Stimulated activated CD8-positive, alpha-beta memory T cell treated with anti-CD3 and anti-CD28 coated beads, Interleukin-15, amount 100 ng/mL, for 1 hour (primary cell): ENCODE measurements around the gene UGT1A7.
"Not testable (repeated sequence)": the region's sequence is repeated elsewhere in the genome, so short reads cannot be mapped to it uniquely, and the experiment has no call there.

Source experiments
- DNase-seq: peaks from one replicate; pipeline ENCODE4 v3.0.0-alpha.2; 2020; ENCODE audit warnings: low read depth

The UGT1A7 gene

DNA sequence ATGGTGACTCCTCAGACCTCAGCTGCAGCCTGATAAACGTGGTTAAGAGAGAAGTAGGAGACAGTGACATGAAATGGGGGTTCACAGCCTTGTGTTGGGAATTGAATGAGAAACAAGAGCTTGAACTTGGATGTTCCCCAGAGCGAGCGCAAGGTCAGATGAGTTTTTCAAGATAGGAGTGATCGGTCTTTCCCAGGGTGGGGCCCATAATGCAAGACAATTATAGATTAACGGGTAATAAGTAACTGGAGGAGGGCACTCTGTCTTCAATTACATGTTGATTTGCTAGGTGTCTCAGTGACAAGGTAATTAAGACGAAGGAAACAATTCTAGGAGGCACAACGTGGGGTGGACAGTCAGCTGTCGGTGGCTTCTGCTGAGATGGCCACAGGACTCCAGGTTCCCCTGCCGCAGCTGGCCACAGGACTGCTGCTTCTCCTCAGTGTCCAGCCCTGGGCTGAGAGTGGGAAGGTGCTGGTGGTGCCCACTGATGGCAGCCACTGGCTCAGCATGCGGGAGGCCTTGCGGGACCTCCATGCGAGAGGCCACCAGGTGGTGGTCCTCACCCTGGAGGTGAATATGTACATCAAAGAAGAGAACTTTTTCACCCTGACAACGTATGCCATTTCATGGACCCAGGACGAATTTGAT is 31.0 kb downstream of the UGT1A7 start, which contains the start of gene UGT1A5:
Gene UGT1A5, plus strand, starts transcription at position 297 of the 651 bp plus-strand sequence. Its CDS starts 85 bp downstream, at position 382.
- DNase-seq: no peak

DNA sequence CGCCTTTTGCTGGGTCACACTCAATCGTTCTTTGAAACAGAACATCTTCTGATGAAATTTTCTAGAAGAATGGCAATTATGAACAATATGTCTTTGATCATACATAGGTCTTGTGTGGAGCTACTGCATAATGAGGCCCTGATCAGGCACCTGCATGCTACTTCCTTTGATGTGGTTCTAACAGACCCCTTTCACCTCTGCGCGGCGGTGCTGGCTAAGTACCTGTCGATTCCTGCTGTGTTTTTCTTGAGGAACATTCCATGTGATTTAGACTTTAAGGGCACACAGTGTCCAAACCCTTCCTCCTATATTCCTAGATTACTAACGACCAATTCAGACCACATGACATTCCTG is 31.5 kb downstream of the UGT1A7 start:
- no peak for DNase-seq

DNA sequence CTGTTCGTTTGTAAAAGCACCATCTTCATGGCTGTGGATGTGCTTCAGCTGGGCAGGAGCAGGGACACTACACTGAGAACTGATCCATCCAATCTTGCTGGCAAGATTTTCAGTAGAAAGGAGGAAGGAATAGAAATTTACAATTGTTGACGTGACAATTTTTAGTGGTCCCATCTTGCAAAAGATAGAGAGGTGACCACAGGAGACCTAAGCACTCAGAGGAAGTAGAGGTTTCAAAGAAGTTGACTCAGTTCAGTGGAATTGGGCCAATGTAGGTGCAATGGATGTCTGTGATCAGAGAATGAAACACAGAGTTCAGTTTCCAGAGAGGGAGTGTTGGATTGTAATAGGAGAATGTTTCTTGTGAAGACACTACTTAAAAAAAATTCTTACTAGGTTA is 32.4 kb downstream of the UGT1A7 start:
- no peak for DNase-seq

DNA sequence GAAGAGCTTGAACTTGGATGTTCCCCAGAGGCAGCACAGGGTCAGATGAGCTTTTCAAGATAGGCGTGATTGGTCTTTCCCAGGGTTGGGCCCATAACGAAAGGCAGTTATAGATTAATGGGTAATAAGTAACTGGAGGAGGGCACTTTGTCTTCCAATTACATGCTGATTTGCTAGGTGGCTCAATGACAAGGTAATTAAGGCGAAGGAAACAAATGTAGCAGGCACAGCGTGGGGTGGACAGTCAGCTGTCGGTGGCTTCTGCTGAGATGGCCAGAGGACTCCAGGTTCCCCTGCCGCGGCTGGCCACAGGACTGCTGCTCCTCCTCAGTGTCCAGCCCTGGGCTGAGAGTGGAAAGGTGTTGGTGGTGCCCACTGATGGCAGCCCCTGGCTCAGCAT is 36.9 kb downstream of the UGT1A7 start, which contains the start of gene UGT1A4:
Gene UGT1A4, plus strand, starts transcription at position 185 of the 400 bp plus-strand sequence. Its CDS starts 85 bp downstream, at position 270.
- DNase-seq: no peak

DNA sequence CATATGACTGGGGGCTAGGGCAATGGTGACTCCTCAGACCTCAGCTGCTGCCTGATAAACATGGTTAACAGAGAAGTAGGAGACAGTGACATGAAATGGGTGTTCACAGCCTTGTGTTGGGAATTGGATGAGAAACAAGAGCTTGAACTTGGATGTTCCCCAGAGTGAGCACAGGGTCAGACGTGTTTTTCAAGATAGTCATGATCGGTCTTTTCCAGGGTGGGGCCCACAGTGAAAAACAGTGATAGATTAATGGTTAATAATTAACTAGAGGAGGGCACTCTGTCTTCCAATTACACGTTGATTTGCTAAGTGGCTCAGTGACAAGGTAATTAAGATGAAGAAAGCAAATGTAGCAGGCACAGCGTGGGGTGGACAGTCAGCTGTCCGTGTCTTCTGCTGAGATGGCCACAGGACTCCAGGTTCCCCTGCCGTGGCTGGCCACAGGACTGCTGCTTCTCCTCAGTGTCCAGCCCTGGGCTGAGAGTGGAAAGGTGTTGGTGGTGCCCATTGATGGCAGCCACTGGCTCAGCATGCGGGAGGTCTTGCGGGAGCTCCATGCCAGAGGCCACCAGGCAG is 47.1 kb downstream of the UGT1A7 start, which contains the start of gene UGT1A3:
Gene UGT1A3, plus strand, starts transcription at position 320 of the 579 bp plus-strand sequence. Its CDS starts 85 bp downstream, at position 405.
- DNase-seq: no peak

DNA sequence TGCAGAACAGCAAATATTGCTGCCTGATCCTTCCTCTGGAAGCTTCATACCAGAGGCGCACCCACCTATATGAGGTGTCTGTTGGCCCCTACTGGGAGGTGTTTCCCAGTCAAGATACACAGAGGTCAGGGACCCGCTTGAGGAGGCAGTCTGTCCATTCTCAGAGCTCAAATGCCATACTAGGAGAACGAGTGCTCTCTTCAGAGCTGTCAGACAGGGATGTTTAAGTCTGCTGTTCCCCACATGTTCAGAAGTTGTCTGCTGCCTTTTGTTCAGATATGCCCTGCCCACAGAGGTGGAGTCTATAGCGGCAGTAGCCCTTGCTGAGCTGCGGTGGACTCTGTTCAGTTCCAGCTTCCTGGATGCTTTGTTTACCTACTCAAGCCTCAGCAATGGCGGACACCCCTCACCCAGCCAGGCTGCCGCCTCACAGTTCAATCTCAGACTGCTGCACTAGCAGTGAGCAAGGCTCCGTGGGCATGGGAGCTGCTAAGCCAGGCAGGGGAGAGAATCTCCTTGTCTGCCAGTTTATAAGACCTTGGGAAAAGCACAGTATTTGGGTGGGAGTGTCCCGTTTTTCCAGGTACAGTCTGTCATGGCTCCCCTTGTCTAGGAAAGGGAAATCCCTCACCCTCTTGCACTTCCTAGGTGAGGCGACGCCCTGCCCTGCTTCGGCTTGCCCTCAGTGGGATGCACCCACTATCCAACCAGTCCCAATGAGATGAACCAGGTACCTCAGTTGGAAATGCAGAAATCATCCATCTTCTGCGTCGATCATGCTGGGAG is 55.4 kb downstream of the UGT1A7 start:
- DNase-seq: not testable (repeated sequence)

DNA sequence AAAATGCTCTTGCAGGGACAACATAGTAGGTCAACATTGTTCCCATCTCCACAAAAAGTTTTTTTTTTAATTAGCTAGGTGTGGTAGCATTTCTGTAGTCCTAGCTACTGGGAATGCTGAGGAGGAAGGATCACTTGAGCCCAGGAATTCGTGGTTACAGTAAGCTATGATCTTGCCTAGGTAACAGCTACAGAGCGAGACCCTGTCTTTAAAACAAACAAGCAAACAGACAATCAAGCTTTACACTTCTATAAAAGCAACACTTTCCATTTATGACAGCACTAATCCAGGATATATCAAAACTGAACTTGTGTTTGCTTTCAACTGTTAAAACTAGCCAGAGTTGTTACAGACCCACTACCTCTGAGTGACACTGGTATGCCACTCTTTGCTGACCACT is 59.2 kb downstream of the UGT1A7 start:
- no peak for DNase-seq

DNA sequence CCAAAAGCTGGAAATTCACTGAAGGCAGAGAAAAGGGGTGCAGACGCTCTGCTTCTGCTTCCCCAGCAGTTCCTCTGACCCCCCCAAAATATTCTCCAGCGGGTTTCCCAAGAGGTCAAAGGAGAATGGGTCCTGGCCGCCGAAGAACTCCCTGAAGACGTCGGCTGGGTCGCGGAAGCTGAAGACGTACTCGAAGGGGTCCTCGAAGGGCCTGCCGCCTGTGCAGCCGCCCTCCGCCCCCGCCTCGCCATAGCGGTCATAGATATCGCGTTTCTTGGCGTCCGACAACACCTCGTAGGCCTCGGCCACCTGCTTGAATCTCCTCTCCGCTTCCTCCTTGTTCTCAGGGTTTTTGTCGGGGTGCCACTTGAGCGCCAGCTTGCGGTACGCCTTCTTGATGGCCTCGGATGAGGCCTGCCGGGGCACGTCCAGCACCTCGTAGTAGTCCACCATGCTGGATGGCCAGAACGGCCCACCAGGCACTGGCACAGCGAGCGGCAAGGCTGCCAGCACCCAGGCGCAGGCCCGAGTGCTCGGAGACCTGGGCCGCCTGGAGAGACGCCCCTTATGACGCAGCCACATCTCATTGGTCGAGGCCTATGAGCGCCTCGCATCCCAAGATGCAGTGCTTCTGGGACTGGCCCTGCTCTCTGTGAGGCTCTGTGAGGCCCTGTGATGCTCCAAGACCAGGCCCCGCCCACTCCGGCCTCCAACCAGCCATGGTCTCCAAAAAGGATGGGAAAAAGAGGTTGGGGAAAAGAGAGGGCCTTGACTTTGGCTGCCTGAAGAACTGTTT is 62.0 kb downstream of the UGT1A7 start:
- DNase-seq: no peak

DNA sequence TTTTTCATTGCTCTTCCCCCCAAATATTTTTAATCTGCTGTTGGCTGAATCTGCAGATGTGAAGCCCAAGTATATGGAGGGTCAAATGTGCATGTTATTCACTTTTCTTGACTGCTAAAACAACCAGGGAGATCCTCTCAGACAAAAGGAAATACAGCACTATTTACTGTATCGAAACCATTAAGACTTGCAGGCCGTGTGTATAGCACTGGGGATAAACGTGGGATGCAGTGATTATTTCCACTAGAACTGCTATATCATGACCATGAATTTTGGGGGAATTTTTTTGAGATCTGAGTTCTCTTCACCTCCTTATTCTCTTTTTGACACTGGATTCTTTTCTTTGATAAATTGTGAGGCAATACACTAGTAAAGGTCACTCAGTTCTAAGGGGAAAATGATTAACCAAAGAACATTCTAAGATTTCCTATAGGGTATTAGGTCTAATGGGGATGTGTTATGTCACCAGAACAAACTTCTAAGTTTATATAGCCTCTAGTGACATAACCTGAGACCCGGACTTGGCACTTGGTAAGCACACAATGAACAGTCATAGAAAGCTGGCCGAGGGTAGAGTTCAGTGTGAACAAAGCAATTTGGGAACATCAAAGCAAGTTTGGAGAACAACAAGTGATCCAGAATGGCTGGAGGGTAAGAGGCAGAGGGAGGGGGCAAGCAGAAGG is 63.5 kb downstream of the UGT1A7 start:
- DNase-seq: no peak

DNA sequence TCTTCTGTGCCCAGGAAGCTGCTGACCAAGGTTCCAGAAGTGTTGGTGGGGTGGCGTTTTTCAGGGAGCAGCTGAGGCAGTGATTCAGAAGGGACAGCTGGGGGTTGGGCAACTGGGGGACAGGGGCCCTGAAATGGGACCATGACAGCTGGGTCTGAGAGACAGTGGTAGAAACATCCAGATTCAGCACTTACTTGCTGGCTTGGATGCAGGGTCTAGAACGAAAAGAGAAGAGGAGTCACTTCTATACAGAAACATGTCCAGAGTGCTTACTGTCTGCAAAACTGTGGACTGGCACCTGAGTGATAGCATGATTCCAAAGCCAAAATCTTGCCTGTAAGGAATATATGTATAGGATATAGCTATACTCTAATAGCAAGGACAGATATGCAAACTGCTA is 64.1 kb downstream of the UGT1A7 start:
- not testable (repeated sequence) for DNase-seq

DNA sequence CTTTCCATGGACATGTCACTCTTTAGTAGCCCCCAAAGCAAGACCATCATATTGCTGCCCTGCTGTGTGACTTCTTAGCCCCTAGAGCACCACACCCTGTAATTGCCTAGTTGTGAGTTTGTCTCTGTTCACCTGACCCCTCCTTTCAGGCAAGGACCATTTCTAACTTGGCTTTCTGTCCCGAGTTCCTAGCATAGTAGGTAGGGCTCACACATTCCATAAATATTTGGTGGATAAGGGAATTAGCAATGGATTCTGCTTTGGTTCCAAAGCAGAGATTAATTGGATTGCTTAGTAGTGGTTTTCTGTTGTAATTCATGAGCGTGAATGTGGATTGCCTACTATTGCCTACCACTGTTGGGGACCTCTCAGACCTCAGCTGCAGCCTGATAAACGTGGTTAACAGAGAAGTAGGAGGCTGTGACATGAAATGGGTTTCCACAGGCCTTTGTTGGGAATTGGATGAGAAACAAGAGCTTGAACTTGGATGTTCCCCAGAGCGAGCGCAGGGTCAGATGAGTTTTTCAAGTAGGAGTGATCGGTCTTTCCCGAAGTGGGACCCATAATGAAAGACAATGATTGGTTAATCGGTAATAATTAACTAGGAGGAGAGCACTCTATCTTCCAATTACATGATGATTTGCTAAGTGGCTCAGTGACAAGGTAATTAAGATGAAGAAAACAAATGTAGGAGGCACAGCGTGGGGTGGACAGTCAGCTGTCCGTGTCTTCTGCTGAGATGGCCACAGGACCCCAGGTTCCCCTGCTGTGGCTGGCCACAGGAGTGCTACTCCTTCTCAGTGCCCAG is 65.0 kb downstream of the UGT1A7 start:
- no peak for DNase-seq

DNA sequence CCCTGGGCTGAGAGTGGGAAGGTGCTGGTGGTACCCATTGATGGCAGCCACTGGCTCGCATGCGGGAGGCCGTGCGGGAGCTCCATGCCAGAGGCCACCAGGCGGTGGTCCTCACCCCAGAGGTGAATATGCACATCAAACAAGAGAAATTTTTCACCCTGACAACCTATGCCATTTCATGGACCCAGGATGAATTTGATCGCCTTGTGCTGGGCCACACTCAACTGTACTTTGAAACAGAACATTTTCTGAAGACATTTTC is 65.5 kb downstream of the UGT1A7 start:
- DNase-seq: no peak

DNA sequence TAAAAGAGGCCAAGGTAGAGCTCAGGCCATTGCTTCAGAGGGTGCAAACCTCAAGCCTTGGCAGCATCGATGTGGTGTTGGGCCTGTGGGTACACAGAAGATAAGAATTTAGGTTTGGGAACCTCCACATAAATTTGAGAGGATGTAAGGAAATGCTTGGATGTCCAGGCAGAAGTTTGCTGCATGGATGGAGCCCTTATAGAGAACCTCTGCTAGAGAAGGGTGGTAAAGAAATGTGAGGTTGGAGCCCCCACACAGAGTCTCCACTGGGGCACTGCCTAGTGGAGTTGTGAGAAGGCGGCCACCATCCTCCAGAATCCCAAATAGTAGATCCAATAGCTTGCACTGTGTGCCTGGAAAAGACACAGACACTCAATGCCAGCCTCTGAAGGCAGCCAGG is 69.0 kb downstream of the UGT1A7 start:
- DNase-seq: not testable (repeated sequence)

DNA sequence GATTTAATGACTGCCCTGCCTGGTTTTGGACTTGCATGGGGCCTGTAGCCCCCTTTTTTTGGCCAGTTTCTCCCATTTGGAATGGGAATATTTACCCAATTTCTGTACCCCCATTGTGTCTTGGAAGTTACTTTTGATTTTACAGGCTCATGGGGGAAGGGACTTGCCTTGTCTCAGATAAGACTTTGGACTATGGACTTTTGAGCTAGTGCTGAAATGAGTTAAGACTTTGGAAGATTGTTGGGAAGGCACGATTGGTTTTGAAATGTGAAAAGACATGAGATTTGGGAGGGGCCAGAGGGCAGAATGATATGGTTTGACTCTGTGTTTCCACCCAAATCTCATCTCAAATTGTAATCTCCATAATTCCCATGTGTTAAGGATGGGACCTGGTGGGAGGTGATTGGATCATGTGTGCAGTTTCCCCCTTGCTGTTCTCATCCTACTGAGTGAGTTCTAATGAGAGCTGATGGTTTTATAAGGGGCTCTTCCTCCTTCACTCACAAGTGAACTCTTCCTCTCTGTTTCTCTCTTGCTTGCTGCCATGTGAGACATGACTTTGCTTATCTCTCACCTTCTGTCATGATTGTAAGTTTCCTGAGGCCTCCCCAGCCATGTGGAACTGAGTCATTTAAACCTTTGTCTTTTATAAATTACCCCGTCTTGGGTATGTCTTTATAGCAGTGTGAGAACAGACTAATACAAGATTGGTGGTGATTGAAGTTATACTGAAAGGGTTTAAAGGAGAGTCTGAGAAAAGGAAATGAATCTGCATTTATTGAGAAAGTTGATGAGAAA is 69.7 kb downstream of the UGT1A7 start:
- DNase-seq: not testable (repeated sequence)

DNA sequence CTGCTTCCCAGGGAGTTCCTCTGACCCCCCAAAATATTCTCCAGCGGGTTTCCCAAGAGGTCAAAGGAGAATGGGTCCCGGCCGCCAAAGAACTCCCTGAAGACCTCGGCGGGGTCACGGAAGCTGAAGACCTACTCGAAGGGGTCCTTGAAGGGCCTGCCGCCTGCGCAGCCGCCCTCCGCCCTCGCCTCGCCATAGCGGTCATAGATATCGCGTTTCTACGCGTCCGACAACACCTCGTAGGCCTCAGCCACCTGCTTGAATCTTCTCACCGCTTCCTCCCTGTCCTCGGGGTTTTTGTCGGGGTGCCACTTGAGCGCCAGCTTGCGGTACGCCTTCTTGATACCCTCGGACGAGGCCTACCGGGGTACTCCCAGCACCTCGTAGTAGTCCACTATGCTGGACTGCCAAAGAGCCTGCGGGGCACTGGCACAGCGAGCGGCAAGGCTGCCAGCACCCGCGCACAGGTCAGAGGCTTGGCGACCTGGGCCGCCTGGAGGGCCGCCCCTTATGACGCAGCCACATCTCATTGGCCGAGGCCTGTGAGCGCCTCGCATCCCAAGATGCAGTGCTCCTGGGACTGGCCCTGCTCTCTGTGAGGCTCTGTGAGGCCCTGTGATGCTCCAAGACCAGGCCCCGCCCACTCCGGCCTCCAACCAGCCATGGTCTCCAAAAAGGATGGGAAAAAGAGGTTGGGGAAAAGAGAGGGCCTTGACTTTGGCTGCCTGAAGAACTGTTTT is 73.3 kb downstream of the UGT1A7 start:
- DNase-seq: no peak

DNA sequence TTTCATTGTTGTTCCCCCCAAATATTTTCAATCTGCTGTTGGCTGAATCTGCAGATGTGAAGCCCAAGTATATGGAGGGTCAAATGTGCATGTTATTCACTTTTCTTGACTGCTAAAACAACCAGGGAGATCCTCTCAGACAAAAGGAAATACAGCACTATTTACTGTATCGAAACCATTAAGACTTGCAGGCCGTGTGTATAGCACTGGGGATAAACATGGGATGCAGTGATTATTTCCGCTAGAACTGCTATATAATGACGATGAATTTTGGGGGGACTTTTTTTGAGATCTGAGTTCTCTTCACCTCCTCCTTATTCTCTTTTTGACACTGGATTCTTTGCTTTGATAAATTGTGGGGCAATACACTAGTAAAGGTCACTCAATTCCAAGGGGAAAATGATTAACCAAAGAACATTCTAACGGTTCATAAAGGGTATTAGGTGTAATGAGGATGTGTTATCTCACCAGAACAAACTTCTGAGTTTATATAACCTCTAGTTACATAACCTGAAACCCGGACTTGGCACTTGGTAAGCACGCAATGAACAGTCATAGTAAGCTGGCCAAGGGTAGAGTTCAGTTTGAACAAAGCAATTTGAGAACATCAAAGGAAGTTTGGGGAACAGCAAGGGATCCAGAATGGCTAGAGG is 74.9 kb downstream of the UGT1A7 start:
- no peak for DNase-seq

DNA sequence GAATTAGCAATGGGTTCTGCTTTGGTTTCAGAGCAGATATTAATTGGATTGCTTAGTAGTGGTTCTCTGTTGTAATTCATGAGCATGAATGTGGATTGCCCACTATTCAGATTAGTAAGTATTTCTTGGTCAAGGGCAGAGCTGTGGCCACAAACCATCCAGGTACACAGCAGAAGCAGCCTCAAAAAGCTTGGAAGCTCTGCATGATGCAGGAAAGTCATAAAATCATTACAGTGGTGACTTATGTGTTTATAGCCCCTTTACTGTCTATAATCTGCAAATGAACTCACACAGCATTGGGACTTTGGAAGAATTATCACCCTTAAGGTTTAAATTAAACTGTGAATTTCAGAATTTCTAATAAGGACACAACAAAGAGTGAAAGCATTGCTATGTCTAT is 76.4 kb downstream of the UGT1A7 start:
- no peak for DNase-seq

DNA sequence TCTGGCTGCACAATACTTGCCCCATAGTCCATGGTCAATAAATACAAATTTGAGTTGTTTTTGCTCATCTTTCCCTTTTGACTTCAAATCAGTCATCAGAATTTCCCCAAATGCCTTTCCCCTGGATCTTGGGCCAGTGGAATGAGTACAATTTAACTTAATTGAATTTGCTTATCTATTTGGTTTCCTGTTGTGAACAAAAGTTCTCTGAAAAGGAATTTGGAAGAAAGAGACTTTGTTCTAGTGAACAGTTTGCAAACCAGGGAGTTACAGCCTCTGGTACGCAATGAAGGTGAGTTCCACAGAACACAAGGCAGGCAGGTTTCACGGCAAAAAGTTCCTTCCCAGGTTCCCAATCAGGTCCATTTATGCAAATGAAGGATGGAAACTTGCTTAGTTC is 77.1 kb downstream of the UGT1A7 start:
- no peak for DNase-seq

DNA sequence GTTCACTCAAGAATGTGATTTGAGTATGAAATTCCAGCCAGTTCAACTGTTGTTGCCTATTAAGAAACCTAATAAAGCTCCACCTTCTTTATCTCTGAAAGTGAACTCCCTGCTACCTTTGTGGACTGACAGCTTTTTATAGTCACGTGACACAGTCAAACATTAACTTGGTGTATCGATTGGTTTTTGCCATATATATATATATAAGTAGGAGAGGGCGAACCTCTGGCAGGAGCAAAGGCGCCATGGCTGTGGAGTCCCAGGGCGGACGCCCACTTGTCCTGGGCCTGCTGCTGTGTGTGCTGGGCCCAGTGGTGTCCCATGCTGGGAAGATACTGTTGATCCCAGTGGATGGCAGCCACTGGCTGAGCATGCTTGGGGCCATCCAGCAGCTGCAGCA is 78.3 kb downstream of the UGT1A7 start, which contains the start of gene UGT1A1:
Gene UGT1A1, plus strand, starts transcription at position 228 of the 400 bp plus-strand sequence. Its CDS starts 18 bp downstream, at position 246.
- DNase-seq: no peak
